K562 (cell line): ENCODE results near the gene SLC40A1. TPM values are rescaled to one million over a fixed set of nuclear protein-coding genes. Genes with fewer than 3 reads are reported as not detected.

Experiments used
- CBFB ChIP-seq: sonication (generic); formaldehyde crosslinking; IDR thresholded peaks from 2 replicates; pipeline ENCODE4 v1.4.0; 2020; ENCODE audit warnings: mild to moderate bottlenecking, missing genetic modification reagents
- CBX3 ChIP-seq, 2 experiments: IDR thresholded peaks; 1 replicate in 1 of 2; 2 replicates in 1 of 2; pipeline ENCODE4 v1.6.1; 2012; ENCODE audit warnings: inconsistent platforms in 2 of 2, low read length in 2 of 2, borderline replicate concordance in 1 of 2, control low read depth in 1 of 2
- FOXM1 ChIP-seq, 2 experiments: fragments of 450-650 bp in 1 of 2; sonication (generic) in 1 of 2; formaldehyde crosslinking in 1 of 2; IDR thresholded peaks; 2 replicates each; pipeline versions ENCODE4 v1.6.1 to v1.9.0; 2017 to 2022; ENCODE audit warnings: low read depth in 2 of 2, mild to moderate bottlenecking in 2 of 2, missing genetic modification reagents in 1 of 2, moderate library complexity in 1 of 2
- GABPB1 ChIP-seq: sonication (generic); formaldehyde crosslinking; IDR thresholded peaks from 2 replicates; pipeline ENCODE4 v1.8.0; 2022; ENCODE audit warnings: mild to moderate bottlenecking, missing genetic modification reagents
- GATAD2B ChIP-seq: fragments of 450-650 bp; IDR thresholded peaks from 2 replicates; pipeline ENCODE4 v1.6.1; 2017; ENCODE audit warnings: mild to moderate bottlenecking, borderline replicate concordance
- HMBOX1 ChIP-seq: sonication (generic); IDR thresholded peaks from 2 replicates; pipeline ENCODE4 v1.6.1; 2016
- HNRNPL ChIP-seq: fragments of 200-400 bp; formaldehyde crosslinking; IDR thresholded peaks from 2 replicates; pipeline ENCODE4 v1.6.1; 2017; ENCODE audit warnings: low read depth, mild to moderate bottlenecking, low read length
- IFI16 ChIP-seq: fragments of 250-450 bp; sonication (Bioruptor Pico); IDR thresholded peaks from 2 replicates; pipeline ENCODE4 v2.1.2; 2022; ENCODE audit warnings: mild to moderate bottlenecking, inconsistent platforms
- ILF3 ChIP-seq: fragments of 450-650 bp; IDR thresholded peaks from 2 replicates; pipeline ENCODE4 v1.6.1; 2018; ENCODE audit warnings: antibody characterized with exemption, mild to moderate bottlenecking, moderate library complexity, borderline replicate concordance
- JUND ChIP-seq, 2 experiments: IDR thresholded peaks; 2 replicates in 1 of 2; 3 replicates in 1 of 2; pipeline ENCODE4 v1.6.1; 2011; ENCODE audit warnings: borderline replicate concordance in 2 of 2, low read depth in 2 of 2, low read length in 2 of 2, improper control_type of control experiment in 1 of 2, missing biosample characterization in 1 of 2, missing genetic modification characterization in 1 of 2, missing genetic modification reagents in 1 of 2
- KDM1A ChIP-seq, 2 experiments: fragments of 450-650 bp; IDR thresholded peaks; 2 replicates each; pipeline ENCODE4 v1.6.1; 2016; ENCODE audit warnings: mild to moderate bottlenecking in 2 of 2
- KHSRP ChIP-seq: fragments of 450-650 bp; IDR thresholded peaks from 2 replicates; pipeline ENCODE4 v1.6.1; 2017
- MNT ChIP-seq, 2 experiments: fragments of 450-650 bp; conservative IDR thresholded peaks; 2 replicates each; pipeline ENCODE4 v1.6.1; 2017; ENCODE audit warnings: mild to moderate bottlenecking in 2 of 2, moderate library complexity in 2 of 2
- PREB ChIP-seq: sonication (generic); formaldehyde crosslinking; IDR thresholded peaks from 2 replicates; pipeline ENCODE4 v1.8.1; 2023; ENCODE audit warnings: mild to moderate bottlenecking, missing genetic modification reagents
- PTBP1 ChIP-seq: fragments of 200-400 bp; formaldehyde crosslinking; IDR thresholded peaks from 2 replicates; pipeline ENCODE4 v1.6.1; 2017; ENCODE audit warnings: low read depth, low read length
- RB1 ChIP-seq: fragments of 450-650 bp; IDR thresholded peaks from 2 replicates; pipeline ENCODE4 v1.6.1; 2017; ENCODE audit warnings: low read depth, mild to moderate bottlenecking
- RCOR1 ChIP-seq, 2 experiments: IDR thresholded peaks; 2 replicates each; pipeline ENCODE4 v1.6.1; 2012; ENCODE audit warnings: low read depth in 2 of 2, low read length in 2 of 2, borderline replicate concordance in 1 of 2, improper control_type of control experiment in 1 of 2
- SIRT6 ChIP-seq: IDR thresholded peaks from one replicate; pipeline ENCODE4 v1.6.1; 2012; ENCODE audit warnings: low read depth, mild to moderate bottlenecking, control low read depth, inconsistent platforms, low read length, moderate library complexity
- SREBF1 ChIP-seq: fragments of 150-350 bp; IDR thresholded peaks from 2 replicates; pipeline ENCODE4 v1.6.1; 2014; ENCODE audit warnings: antibody characterized with exemption, low read depth, low read length, borderline replicate concordance
- THRB ChIP-seq: fragments of 450-650 bp; formaldehyde crosslinking; conservative IDR thresholded peaks from 2 replicates; pipeline ENCODE4 v1.4.0; 2022; ENCODE audit warnings: mild to moderate bottlenecking, missing genetic modification characterization
- ZBTB7A ChIP-seq: IDR thresholded peaks from 2 replicates; pipeline ENCODE4 v1.6.1; 2011; ENCODE audit warnings: low read depth, mild to moderate bottlenecking, low read length, moderate library complexity, borderline replicate concordance; ENCODE audit not compliant: control insufficient read depth
- polyA plus RNA-seq, 8 experiments: library from polyadenylated mRNA; depleted of rRNA in 4 of 8; stranded (reverse) in 5 of 8; unstranded in 3 of 8; fragments of >200 nt; fragmentation: Nextera tagmentation in 2 of 8; fragmentation: Illumina TruSeq in 1 of 8; extraction: Ambion mirVana in 2 of 8; extraction: Trizol in 1 of 8; gene quantifications; 2 replicates each; pipeline versions ENCODE4 v1.2.1 to v1.2.3, GENCODE V29; 2011 to 2014; ENCODE audit warnings: inconsistent platforms in 1 of 8, missing spikeins in 1 of 8
- total RNA-seq, 7 experiments: library from RNA; depleted of rRNA in 6 of 7; stranded (reverse); fragments of >200 nt in 6 of 7; fragmentation: Illumina TruSeq in 2 of 7; extraction: Trizol in 2 of 7; gene quantifications; 2 replicates each; pipeline versions ENCODE4 v1.2.1 to v1.2.3, GENCODE V29; 2011 to 2021; ENCODE audit warnings: low replicate concordance in 1 of 7

SLC40A1 gene
- total and polyA plus RNA-seq, 9 of the 15 experiments (the other 6 are each of a cell fraction or from before 2014, with no cell fraction given) = 42.2 to 95.9 (median 54.9) TPM

- TF ChIP-seq HMBOX1 = peak; percentile 90
- 0 out of 2 replicates have a peak, but pooled peaks have one; percentile 57 for TF ChIP-seq PTBP1
- no peak for TF ChIP-seq ILF3
- TF ChIP-seq CBX3 (IDR thresholded peaks at IDR 0.05; ENCODE audit: borderline replicate concordance in 1 of 2, low read length in 2 of 2) = 0 out of 3 replicates have a peak, but pooled peaks of 1 of the 2 experiments have one; percentile 51
- peak; percentile 45; the same call in 1 of the 2 replicates for TF ChIP-seq ZBTB7A
- TF ChIP-seq GABPB1 (CRISPR knock-in tag) = 0 out of 2 replicates have a peak, but pooled peaks have one; percentile 8
- peak; percentile 24; the same call in 1 of the 2 replicates for TF ChIP-seq JUND (IDR thresholded peaks at IDR 0.05; ENCODE audit: borderline replicate concordance, low read depth, low read length)
- no peak; the same call in 2 of the 3 replicates for TF ChIP-seq JUND (tag; IDR thresholded peaks at IDR 0.05; ENCODE audit: borderline replicate concordance, low read depth, low read length)
- no peak for TF ChIP-seq SIRT6
- TF ChIP-seq CBFB (CRISPR knock-in tag) = no peak
- TF ChIP-seq MNT (conservative IDR thresholded peaks at IDR 0.05) = peak in 1 of 2 experiments; percentile 62; a peak in 2 of 4 replicates
- 0 out of 2 replicates have a peak, but pooled peaks have one; percentile 64 for TF ChIP-seq PREB (CRISPR knock-in tag)
- TF ChIP-seq FOXM1 (IDR thresholded peaks at IDR 0.05; ENCODE audit: low read depth) = peak; percentile 50
- no peak for TF ChIP-seq FOXM1 (CRISPR knock-in tag; IDR thresholded peaks at IDR 0.05; ENCODE audit: low read depth)
- TF ChIP-seq RB1 = no peak
- no peak for TF ChIP-seq THRB
- no peak for TF ChIP-seq SREBF1
- peak; percentile 50 to 53; a peak in 2 of 4 replicates for TF ChIP-seq KDM1A (IDR thresholded peaks at IDR 0.05)
- TF ChIP-seq KHSRP = no peak
- peak; percentile 36; the same call in 1 of the 2 replicates for TF ChIP-seq GATAD2B
- peak in 1 of 2 experiments; percentile 73; a peak in 2 of 4 replicates for TF ChIP-seq RCOR1 (IDR thresholded peaks at IDR 0.05; ENCODE audit: borderline replicate concordance in 1 of 2, low read depth in 2 of 2, low read length in 2 of 2)
- no peak for TF ChIP-seq HNRNPL
- TF ChIP-seq IFI16 = no peak
Observed at GRCh38 chr2:189581354-189582139, 961 bp upstream of the SLC40A1 start (continued).
